IMR-90 (cell line): ENCODE results near the gene TEAD2. TPM values are rescaled to one million over a fixed set of nuclear protein-coding genes. Genes with fewer than 3 reads are reported as not detected.

Experiments
- ATAC-seq: fragments of 200-7000 bp; cut with Tn5 transposase; 2 replicates; pipeline ENCODE4 v1.9.1; 2020; ENCODE audit warnings: low read depth, mild to moderate bottlenecking, moderate library complexity
- BruUV-seq: library from RNA; stranded (reverse); fragments of 400-500 nt; replicated peaks from 2 replicates; lab custom pipeline; 2021; lab: Mats Ljungman, UMichigan
- CTCF ChIA-PET: fragments of 300-600 bp; formaldehyde crosslinking; extraction: SDS; loops from one replicate; lab custom pipeline; 2021; ENCODE audit warnings: antibody characterized with exemption; lab: Yijun Ruan, JAX
- POLR2A ChIA-PET: fragments of 300-600 bp; sonication (Branson Sonifier 250); formaldehyde crosslinking; loops from one replicate; lab custom pipeline; 2022; ENCODE audit warnings: antibody characterized with exemption; ENCODE audit not compliant: unreplicated experiment; lab: Charles Lee
- DNase-seq: peaks from one replicate; pipeline ENCODE4 v3.0.0; 2013
- H2AFZ ChIP-seq: replicated peaks from 2 replicates; pipeline ENCODE3; 2013; ENCODE audit warnings: low read length, mild to moderate bottlenecking; ENCODE audit not compliant: poor library complexity
- H2AK5ac ChIP-seq: 2 replicates; pipeline ENCODE4 v1.6.1; 2013; ENCODE audit warnings: low read depth, low read length, inconsistent platforms
- H2AK9ac ChIP-seq: replicated peaks from 2 replicates; pipeline ENCODE3; 2013; ENCODE audit warnings: mild to moderate bottlenecking, low read depth, low read length, moderate library complexity; ENCODE audit not compliant: poor library complexity
- H2BK120ac ChIP-seq: 2 replicates; pipeline ENCODE4 v1.6.1; 2013; ENCODE audit warnings: low read depth, low read length, inconsistent platforms
- H2BK15ac ChIP-seq: 3 replicates; pipeline ENCODE4 v1.6.1; 2013; ENCODE audit warnings: low read depth, low read length, inconsistent platforms
- H2BK20ac ChIP-seq: 2 replicates; pipeline ENCODE4 v1.6.1; 2013; ENCODE audit warnings: low read depth, mild to moderate bottlenecking, inconsistent platforms, low read length, moderate library complexity
- H2BK5ac ChIP-seq: 2 replicates; pipeline ENCODE4 v1.6.1; 2013; ENCODE audit warnings: mild to moderate bottlenecking, low read depth, low read length, inconsistent platforms; ENCODE audit not compliant: poor library complexity, severe bottlenecking
- H3K14ac ChIP-seq: replicated peaks from 2 replicates; pipeline ENCODE4 v1.6.1; 2013; ENCODE audit warnings: low read depth, low read length, inconsistent platforms
- H3K18ac ChIP-seq: 2 replicates; pipeline ENCODE4 v1.6.1; 2013; ENCODE audit warnings: low read depth, low read length, control low read depth
- H3K23ac ChIP-seq: 2 replicates; pipeline ENCODE4 v1.6.1; 2013; ENCODE audit warnings: low read depth, low read length, inconsistent platforms
- H3K27ac ChIP-seq: 2 replicates; pipeline ENCODE4 v1.5.1; 2013; ENCODE audit warnings: mild to moderate bottlenecking, control low read depth, low read length; ENCODE audit not compliant: insufficient read depth
- H3K27me3 ChIP-seq: 2 replicates; pipeline ENCODE4 v1.6.1; 2013; ENCODE audit warnings: low read length; ENCODE audit not compliant: control insufficient read depth, insufficient read depth
- H3K36me3 ChIP-seq: 2 replicates; pipeline ENCODE4 v1.6.1; 2013; ENCODE audit warnings: low read length, mixed read lengths; ENCODE audit not compliant: control insufficient read depth, insufficient read depth
- H3K4ac ChIP-seq: 2 replicates; pipeline ENCODE4 v1.6.1; 2013; ENCODE audit warnings: low read depth, low read length, inconsistent platforms
- H3K4me1 ChIP-seq: 2 replicates; pipeline ENCODE4 v1.6.1; 2013; ENCODE audit warnings: low read length, mixed read lengths; ENCODE audit not compliant: control insufficient read depth, insufficient read depth
- H3K4me2 ChIP-seq: 2 replicates; pipeline ENCODE4 v1.6.1; 2013; ENCODE audit warnings: low read depth, mild to moderate bottlenecking, control low read depth, low read length, moderate library complexity
- H3K4me3 ChIP-seq: 2 replicates; pipeline ENCODE4 v1.5.1; 2013; ENCODE audit warnings: low read depth, mild to moderate bottlenecking, control low read depth, low read length, moderate library complexity; ENCODE audit not compliant: insufficient read depth
- H3K56ac ChIP-seq: 2 replicates; pipeline ENCODE4 v1.6.1; 2013; ENCODE audit warnings: low read length, inconsistent platforms; ENCODE audit not compliant: insufficient read depth; ENCODE audit errors: extremely low read depth
- H3K79me1 ChIP-seq, 2 experiments: 2 replicates each; pipeline ENCODE4 v1.6.1; 2013; ENCODE audit warnings: low read length in 2 of 2, inconsistent platforms in 1 of 2, low read depth in 1 of 2
- H3K9ac ChIP-seq: 2 replicates; pipeline ENCODE4 v1.6.1; 2013; ENCODE audit warnings: low read depth, low read length, control low read depth
- H3K9me1 ChIP-seq: 2 replicates; pipeline ENCODE4 v1.6.1; 2013; ENCODE audit warnings: low read length, inconsistent platforms; ENCODE audit not compliant: insufficient read depth
- H3K9me3 ChIP-seq: 2 replicates; pipeline ENCODE4 v1.6.1; 2013; ENCODE audit warnings: low read length; ENCODE audit not compliant: control insufficient read depth, insufficient read depth
- H4K20me1 ChIP-seq: 2 replicates; pipeline ENCODE4 v1.6.1; 2013; ENCODE audit warnings: low read length, inconsistent platforms; ENCODE audit not compliant: insufficient read depth
- H4K5ac ChIP-seq: 2 replicates; pipeline ENCODE4 v1.6.1; 2013; ENCODE audit warnings: mild to moderate bottlenecking, low read depth, low read length, control low read depth
- H4K8ac ChIP-seq, 2 experiments: 2 replicates each; pipeline ENCODE4 v1.6.1; 2013; ENCODE audit warnings: low read depth in 2 of 2, low read length in 2 of 2, control low read depth in 1 of 2, inconsistent platforms in 1 of 2
- H4K91ac ChIP-seq: 2 replicates; pipeline ENCODE4 v1.6.1; 2013; ENCODE audit warnings: low read depth, low read length, inconsistent platforms; ENCODE audit not compliant: insufficient read depth
- BHLHE40 ChIP-seq: fragments of 150-350 bp; IDR thresholded peaks from 2 replicates; pipeline ENCODE4 v1.6.1; 2016; ENCODE audit warnings: mild to moderate bottlenecking, low read depth, low read length
- CEBPB ChIP-seq: IDR thresholded peaks from 2 replicates; pipeline ENCODE4 v1.6.1; 2012; ENCODE audit warnings: low read depth, low read length, improper control_type of control experiment
- CHD1 ChIP-seq: IDR thresholded peaks from 2 replicates; pipeline ENCODE4 v1.6.1; 2012; ENCODE audit warnings: low read depth, low read length, improper control_type of control experiment
- CTCF ChIP-seq: conservative IDR thresholded peaks from 2 replicates; pipeline ENCODE4 v1.5.1; 2012; ENCODE audit warnings: mild to moderate bottlenecking, low read depth, low read length, improper control_type of control experiment
- ELK1 ChIP-seq: fragments of 150-350 bp; IDR thresholded peaks from 2 replicates; pipeline ENCODE4 v1.6.1; 2016; ENCODE audit warnings: low read depth, mild to moderate bottlenecking, low read length, moderate library complexity, borderline replicate concordance
- FOS ChIP-seq: fragments of 150-350 bp; IDR thresholded peaks from 2 replicates; pipeline ENCODE4 v1.6.1; 2016; ENCODE audit warnings: low read depth, low read length
- MAFK ChIP-seq: IDR thresholded peaks from 2 replicates; pipeline ENCODE4 v1.6.1; 2012; ENCODE audit warnings: low read depth, low read length, improper control_type of control experiment
- MAZ ChIP-seq: IDR thresholded peaks from 2 replicates; pipeline ENCODE4 v1.6.1; 2012; ENCODE audit warnings: low read depth, mild to moderate bottlenecking, low read length, improper control_type of control experiment, moderate library complexity, borderline replicate concordance
- MXI1 ChIP-seq: IDR thresholded peaks from 2 replicates; pipeline ENCODE4 v1.6.1; 2012; ENCODE audit warnings: low read depth, mild to moderate bottlenecking, low read length, moderate library complexity, borderline replicate concordance
- NFE2L2 ChIP-seq: fragments of 150-350 bp; IDR thresholded peaks from 2 replicates; pipeline ENCODE4 v1.6.1; 2016; ENCODE audit warnings: low read depth, mild to moderate bottlenecking, low read length
- POLR2A ChIP-seq: IDR thresholded peaks from 2 replicates; pipeline ENCODE4 v1.6.1; 2012; ENCODE audit warnings: mild to moderate bottlenecking, low read depth, low read length
- RAD21 ChIP-seq: IDR thresholded peaks from 2 replicates; pipeline ENCODE4 v1.6.1; 2012; ENCODE audit warnings: low read length, improper control_type of control experiment
- RCOR1 ChIP-seq: IDR thresholded peaks from 2 replicates; pipeline ENCODE4 v1.6.1; 2012; ENCODE audit warnings: mild to moderate bottlenecking, low read length, improper control_type of control experiment; ENCODE audit not compliant: insufficient replicate concordance
- RFX5 ChIP-seq: IDR thresholded peaks from 2 replicates; pipeline ENCODE4 v1.8.0; 2012; ENCODE audit warnings: low read depth, mild to moderate bottlenecking, low read length, moderate library complexity
- SMC3 ChIP-seq: fragments of 150-350 bp; IDR thresholded peaks from 2 replicates; pipeline ENCODE4 v1.6.1; 2016; ENCODE audit warnings: low read depth, mild to moderate bottlenecking, antibody characterized with exemption, low read length, moderate library complexity
- USF2 ChIP-seq: fragments of 150-350 bp; IDR thresholded peaks from 2 replicates; pipeline ENCODE4 v1.6.1; 2017; ENCODE audit warnings: mild to moderate bottlenecking, antibody characterized with exemption, low read length, low read depth
- WGBS, 2 experiments: methylation state at CpG; one replicate each; pipeline versions ENCODE4 v1.1.5 to v1.1.7; 2013; ENCODE audit warnings: missing lambda C conversion rate in 2 of 2; ENCODE audit not compliant: insufficient read length in 1 of 2; ENCODE audit errors: extremely low coverage in 2 of 2; 5-methylcytosine and 5-hydroxymethylcytosine counted together
- dilution Hi-C: fragments of 300-500 bp; cut with HindIII; formaldehyde crosslinking; loops from one replicate; pipeline ENCODE4 v1.14.3; 2018; ENCODE audit warnings: low sequenced_read_pairs; ENCODE audit not compliant: unreplicated experiment
- in situ Hi-C: fragments of 300-500 bp; cut with MboI; formaldehyde crosslinking; loops from 3 replicates; pipeline ENCODE4 v1.14.3; 2019; ENCODE audit warnings: low sequenced_read_pairs, inconsistent platforms, mixed read lengths
- intact Hi-C: fragments of 100-400 bp; cut with micrococcal nuclease; formaldehyde crosslinking; loops from 2 replicates; pipeline ENCODE4 v1.10.0; 2022
- polyA plus RNA-seq, 3 experiments: library from polyadenylated mRNA; depleted of rRNA; stranded (reverse); fragments of >200 nt; gene quantifications; 2 replicates each; pipeline ENCODE4 v1.2.3, GENCODE V29; 2012; ENCODE audit warnings: low replicate concordance in 1 of 3
- total RNA-seq: library from RNA; depleted of rRNA; stranded (reverse); fragments of >200 nt; gene quantifications from 2 replicates; pipeline ENCODE4 v1.2.3, GENCODE V29; 2012

TEAD2 gene
- total and polyA plus RNA-seq, 2 of the 4 experiments (the other 2 are of a cell fraction): 30.8 to 33.6 TPM

- H3K23ac ChIP-seq: no peak overlapping the region
- no peaks in the 10 kb centered on the region for H4K20me1 ChIP-seq
- H4K8ac ChIP-seq: no peak overlapping the region
- no peak for DNase-seq
- H4K5ac ChIP-seq: no peak overlapping the region
- no peak overlapping the region for H2AK9ac ChIP-seq
- H2BK20ac ChIP-seq: no peak overlapping the region
- H3K9ac ChIP-seq: no peak overlapping the region
- H3K4me3 ChIP-seq: no peak overlapping the region
- TF ChIP-seq FOS: no peak
- no peak for TF ChIP-seq ELK1
- no peak for TF ChIP-seq MAZ
- no peak for TF ChIP-seq MXI1
- no peak for TF ChIP-seq USF2
- no peak for TF ChIP-seq MAFK
- no peak for TF ChIP-seq CTCF
- no peak for TF ChIP-seq RAD21
- TF ChIP-seq RCOR1: no peak
- TF ChIP-seq BHLHE40: no peak
- TF ChIP-seq CHD1: no peak
- no peak for TF ChIP-seq RFX5
- TF ChIP-seq CEBPB: no peak
- TF ChIP-seq POLR2A: no peak
- TF ChIP-seq SMC3: no peak
- TF ChIP-seq NFE2L2: no peak
- WGBS, 2 experiments: no CpG with 5 or more reads among the region's 5 CpGs
- no peaks in the 10 kb centered on the region for H3K9me3 ChIP-seq
- CTCF ChIA-PET: no interaction called here
- H3K56ac ChIP-seq: no peak overlapping the region
- peaks cover 59% of the 10 kb centered on the region for H3K27me3 ChIP-seq
- no peak overlapping the region for H4K91ac ChIP-seq
- H3K14ac ChIP-seq: no peak overlapping the region
- no peaks in the 10 kb centered on the region for H3K36me3 ChIP-seq
- H2BK15ac ChIP-seq: no peak overlapping the region
- intact Hi-C loops: no loop called here
- no peak overlapping the region for H3K4me2 ChIP-seq
- no peaks in the 10 kb centered on the region for H3K79me1 ChIP-seq
- H3K4me1 ChIP-seq: no peaks in the 10 kb centered on the region
- POLR2A ChIA-PET: interaction anchor here (1.2 kb wide), 1 partner anchor 59 kb away, joined by 3 read pairs; the partner anchor contains the start of gene ALDH16A1
- no TSS peak for BruUV-seq
- no peak overlapping the region for H2AK5ac ChIP-seq
- dilution Hi-C loops: no loop called here
- in situ Hi-C loops: loop anchor here (10.0 kb wide), 1 partner anchor 51 kb away; the partner anchor contains the start of gene SLC17A7
- ATAC-seq: no peak
- no peak overlapping the region for H2AFZ ChIP-seq
- H2BK5ac ChIP-seq: no peak overlapping the region
- H3K4ac ChIP-seq: no peak overlapping the region
- no peak overlapping the region for H2BK120ac ChIP-seq
- H3K9me1 ChIP-seq: no peaks in the 10 kb centered on the region
- H3K18ac ChIP-seq: no peak overlapping the region
- no peak overlapping the region for H3K27ac ChIP-seq
Measured at GRCh38 chr19:49393881-49394280, 31.7 kb upstream of the TEAD2 start.
